B cell (primary cell): ENCODE measurements around the gene RBP7.

ENCODE experiments used
- CTCF ChIP-seq: fragments of 200-600 bp; IDR thresholded peaks from one replicate; pipeline ENCODE4 v1.8.0; 2022; ENCODE audit warnings: antibody characterized with exemption, mild to moderate bottlenecking
- EZH2 ChIP-seq: IDR thresholded peaks from 2 replicates; pipeline ENCODE4 v1.6.1; 2012; ENCODE audit warnings: borderline replicate concordance, low read depth, mild to moderate bottlenecking, moderate library complexity, low read length; ENCODE audit not compliant: insufficient read depth, poor library complexity, severe bottlenecking

- TF ChIP-seq EZH2 (no peak), CTCF (no peak)
These were observed 49.5 kb downstream of the RBP7 start for GRCh38 chr1:10046356-10047085.
